ENCODE data around the gene TLE3.

The TLE3 gene

GRCh38 chr15:70083946-70084345, 13.8 kb downstream of the TLE3 start:
- no peak for DNase-seq (ENCODE audit: low read depth in 2 of 2)

- DNase-seq (ENCODE audit: low read depth in 2 of 2) = no peak
These were observed 14.3 kb downstream of the TLE3 start for GRCh38 chr15:70083418-70083817.

DNA sequence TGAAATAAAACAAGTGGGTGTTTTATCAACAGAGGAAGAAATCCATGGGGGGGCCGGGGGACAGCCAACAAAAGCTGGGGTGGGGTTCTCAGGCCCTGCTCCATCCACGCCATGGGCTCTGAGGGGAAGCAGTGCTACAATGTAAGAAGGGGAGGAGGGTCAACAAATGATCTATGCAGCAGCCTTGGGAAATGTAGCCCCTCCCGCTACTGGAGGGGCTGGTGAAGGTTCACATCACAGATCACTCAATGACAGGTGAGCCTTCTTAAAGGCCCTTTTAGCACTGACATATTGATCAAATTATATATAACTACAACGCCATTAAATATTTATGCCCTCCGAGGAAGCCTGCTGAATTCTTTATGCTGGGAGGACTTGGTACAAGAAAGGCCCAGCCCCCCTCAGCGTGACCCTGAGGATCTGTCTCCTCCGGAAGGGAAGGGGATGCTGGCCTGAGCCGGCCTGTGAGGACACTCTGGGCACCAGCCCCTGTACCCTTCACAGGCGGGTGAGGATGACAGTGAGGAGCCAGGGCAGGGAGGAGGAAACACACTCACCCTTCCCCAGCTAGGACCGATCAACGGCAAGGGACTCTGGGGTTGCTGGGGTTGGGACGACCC, 15.3 kb downstream of the TLE3 start:
- DNase-seq (ENCODE audit: low read depth in 2 of 2) = no peak

DNA sequence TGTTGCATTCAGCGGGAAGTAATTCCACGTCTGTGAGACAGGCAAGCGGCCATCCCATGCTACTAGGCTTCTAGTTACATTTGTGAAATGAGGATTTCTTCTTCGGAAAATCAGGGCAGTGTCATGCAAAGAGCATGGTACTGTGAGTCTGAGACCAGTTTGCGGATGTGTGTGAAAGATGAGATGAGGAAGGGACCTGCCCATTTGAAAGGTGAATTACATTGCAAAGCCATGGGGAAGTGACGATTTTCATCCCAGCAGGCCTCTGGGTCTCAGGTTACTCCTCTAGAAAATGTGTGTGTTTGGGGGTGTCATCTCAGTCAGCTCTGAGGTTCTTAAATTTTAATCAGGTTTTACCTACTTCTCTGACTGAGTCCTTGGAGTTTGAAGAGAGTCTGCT, 16.1 kb downstream of the TLE3 start:
- no peak for DNase-seq (ENCODE audit: low read depth in 2 of 2)

DNA sequence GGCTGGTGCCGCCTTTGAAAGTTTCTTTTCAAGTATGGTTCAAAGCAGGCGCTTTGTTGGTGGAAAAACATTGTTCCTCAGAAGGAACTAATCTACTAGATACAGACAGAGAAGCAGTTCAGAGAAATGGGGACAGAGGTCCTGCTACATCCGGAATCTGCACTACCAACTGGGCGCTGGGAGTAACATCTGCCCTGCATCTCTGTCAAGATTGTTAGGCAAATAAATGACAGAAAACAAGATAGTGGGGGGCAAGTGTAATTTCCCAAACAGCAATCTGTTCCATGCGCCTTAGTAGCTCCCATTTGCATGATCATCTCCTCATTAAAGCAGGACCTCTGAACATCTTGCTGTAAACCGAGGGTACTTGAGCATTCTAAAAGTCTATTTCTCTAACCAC, 17.4 kb downstream of the TLE3 start:
- DNase-seq (ENCODE audit: low read depth in 2 of 2) = no peak

DNA sequence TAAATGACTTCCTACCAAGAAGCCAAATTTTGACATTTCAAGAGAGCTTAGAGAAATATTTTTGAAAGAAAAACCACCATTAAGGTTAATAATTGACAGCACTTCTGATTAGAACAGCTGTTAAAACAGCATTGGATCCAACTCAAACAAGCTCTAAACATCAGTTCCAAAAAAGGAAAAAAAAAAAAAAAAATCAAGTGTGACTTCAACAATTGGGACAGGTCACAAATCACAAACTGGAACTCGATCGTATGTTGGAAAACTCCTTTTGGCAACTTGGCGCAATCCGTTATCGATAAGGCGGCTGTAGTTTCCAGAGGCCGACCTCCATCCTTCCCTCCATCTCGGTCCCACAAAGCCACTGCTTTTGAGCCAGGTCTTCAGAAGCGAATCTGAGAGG, 17.8 kb downstream of the TLE3 start:
- DNase-seq (ENCODE audit: low read depth in 2 of 2) = no peak

DNA sequence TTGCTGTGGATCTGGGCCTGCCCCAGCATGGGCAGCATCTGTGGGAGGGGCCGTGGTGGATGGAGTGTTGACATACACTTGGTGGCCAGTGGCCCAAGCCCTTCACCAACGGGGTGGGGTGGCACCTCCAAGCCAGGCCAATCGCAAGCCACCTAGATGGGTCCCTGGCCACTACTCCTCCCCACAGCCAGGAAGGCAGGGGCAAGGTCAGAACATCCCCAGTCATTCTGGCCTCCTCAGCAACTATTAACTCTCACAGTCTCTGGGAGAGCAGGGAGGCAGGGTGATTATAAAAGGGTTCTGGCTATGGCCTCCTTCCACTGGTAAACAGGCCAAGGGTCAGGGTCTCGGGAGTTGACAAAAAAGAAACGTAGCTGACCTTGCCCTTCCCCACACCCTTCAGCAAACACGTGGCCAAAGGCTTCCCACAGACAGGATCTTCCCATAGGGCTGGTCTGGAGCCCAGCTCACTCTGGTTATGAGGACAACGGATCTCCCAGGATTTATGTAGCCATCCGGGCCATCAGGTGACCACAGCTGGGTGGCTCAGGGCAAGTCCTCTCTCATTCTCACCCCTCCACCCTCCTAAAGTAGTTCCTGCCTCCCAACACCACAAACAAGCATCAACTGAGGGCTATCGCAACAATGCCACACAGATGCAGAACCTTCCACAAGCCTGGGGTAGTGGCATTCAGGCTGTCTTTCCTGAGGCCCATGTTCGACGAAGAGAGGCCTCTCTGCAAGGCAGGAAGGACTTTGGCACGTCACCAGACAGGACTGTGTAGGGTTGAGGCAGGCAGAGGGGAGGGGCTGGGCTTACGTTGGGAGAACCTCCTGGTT, 18.9 kb downstream of the TLE3 start:
- no peak for DNase-seq (ENCODE audit: low read depth in 2 of 2)

- no peak for DNase-seq (ENCODE audit: low read depth in 2 of 2)
These were observed 20.2 kb downstream of the TLE3 start for GRCh38 chr15:70077188-70078147.

GRCh38 chr15:70074380-70074779, 23.3 kb downstream of the TLE3 start:
- no peak for DNase-seq (ENCODE audit: low read depth in 2 of 2)

GRCh38 chr15:70072479-70072878, 25.2 kb downstream of the TLE3 start:
- no peak for DNase-seq (ENCODE audit: low read depth in 2 of 2)

GRCh38 chr15:70071799-70072198, 25.9 kb downstream of the TLE3 start:
- no peak for DNase-seq (ENCODE audit: low read depth in 2 of 2)

- no peak for DNase-seq (ENCODE audit: low read depth in 2 of 2)
These were observed 28.0 kb downstream of the TLE3 start for GRCh38 chr15:70069716-70070115.

DNA sequence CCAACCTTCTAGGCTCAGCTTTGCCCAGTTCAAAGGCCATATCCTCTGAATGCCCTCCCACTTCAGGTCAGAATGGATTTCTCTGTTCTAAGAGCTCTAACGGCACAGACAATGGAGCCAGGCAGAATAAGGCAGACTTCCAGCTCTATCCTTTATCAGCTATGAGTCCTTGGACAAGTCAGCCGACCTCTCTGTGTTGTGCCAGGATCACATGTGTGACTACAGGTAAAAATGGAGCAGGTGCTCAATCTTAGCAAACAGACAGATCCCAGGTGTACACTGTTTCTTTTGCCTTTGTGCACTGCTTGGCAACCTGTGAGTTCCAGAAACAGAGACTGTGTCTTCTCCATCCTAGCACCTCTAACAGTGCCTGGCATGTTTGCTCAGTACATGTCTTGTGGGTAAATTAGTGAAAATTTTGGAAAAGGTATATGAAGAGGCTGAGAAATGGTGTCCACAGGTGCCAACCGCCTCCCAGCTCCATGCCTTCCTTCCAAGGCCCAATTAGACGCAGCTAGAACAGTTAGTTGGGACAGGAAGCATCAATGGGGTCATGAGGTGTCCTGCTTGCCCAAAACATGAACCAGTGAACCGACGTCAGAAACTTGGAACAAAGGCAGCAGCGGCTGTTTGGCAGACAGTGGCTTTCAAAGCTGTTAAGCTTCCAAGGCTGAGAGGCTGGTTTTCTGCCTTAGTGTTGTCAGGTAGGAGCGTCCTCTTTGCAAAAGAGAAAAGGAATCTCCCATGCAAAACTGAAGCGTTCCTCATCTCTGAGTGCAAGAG, 28.7 kb downstream of the TLE3 start:
- no peak for DNase-seq (ENCODE audit: low read depth in 2 of 2)

- no peak for DNase-seq (ENCODE audit: low read depth in 2 of 2)
These were observed 30.0 kb downstream of the TLE3 start for GRCh38 chr15:70067681-70068080.

DNA sequence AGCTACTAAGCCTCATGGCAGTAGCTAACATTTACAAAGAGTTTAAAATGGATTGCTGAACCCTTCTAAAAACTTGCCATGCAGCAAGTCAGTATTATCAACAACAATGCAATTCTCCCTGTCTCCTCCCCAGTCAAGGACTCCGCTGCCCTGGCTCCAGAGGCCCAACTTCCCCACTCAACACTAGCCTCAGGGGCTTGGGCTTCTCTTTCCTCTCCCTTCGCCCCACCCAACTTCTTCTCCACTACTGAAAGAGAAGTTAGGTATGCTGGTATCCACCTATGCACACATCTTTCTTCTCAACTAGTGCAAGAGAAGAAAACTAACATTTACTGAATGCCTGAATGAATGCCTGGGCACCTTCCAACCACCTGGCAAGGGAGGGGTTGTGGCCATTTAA, 30.7 kb downstream of the TLE3 start:
- DNase-seq (ENCODE audit: low read depth in 2 of 2) = no peak

DNA sequence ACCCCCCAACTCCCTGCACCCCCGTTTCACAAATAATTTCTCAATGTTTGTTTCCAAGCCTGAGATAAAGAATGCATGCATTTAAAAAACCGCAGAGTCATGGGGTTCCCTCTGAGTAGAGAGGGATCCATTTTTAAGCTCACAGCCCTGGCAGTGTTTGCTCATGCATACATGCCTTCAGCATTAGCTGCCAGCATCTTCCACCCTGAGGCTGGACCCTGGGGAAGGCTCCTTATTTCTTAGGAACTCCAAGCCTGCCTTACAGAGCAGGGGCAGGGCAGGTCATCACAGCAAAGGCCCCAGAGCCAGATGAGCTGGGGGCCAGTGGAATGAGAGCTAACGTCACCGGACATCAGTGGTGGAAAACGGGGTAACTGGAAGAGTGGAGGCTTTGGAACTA, 31.3 kb downstream of the TLE3 start:
- DNase-seq (ENCODE audit: low read depth in 2 of 2) = no peak

DNA sequence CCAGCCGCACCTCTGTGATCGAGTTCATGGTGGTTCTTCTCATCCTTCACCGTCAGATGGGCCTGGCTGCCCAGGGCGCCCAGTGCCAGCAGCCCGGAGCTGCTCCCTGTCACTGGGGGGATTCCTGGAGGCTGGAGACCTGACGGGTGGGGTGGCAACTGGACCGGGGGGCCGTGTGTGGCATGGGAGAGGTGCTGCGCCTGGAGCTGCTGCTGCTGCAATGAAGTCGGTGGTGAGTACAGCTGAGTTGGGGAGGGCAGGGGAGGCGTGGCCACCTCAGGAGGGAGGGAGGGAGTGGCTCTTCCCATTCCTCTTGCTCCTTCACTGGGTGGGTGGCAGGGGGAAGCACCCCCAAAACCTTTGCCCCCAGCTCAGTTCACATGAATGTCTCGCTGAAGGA, 31.7 kb downstream of the TLE3 start:
- no peak for DNase-seq (ENCODE audit: low read depth in 2 of 2)

DNA sequence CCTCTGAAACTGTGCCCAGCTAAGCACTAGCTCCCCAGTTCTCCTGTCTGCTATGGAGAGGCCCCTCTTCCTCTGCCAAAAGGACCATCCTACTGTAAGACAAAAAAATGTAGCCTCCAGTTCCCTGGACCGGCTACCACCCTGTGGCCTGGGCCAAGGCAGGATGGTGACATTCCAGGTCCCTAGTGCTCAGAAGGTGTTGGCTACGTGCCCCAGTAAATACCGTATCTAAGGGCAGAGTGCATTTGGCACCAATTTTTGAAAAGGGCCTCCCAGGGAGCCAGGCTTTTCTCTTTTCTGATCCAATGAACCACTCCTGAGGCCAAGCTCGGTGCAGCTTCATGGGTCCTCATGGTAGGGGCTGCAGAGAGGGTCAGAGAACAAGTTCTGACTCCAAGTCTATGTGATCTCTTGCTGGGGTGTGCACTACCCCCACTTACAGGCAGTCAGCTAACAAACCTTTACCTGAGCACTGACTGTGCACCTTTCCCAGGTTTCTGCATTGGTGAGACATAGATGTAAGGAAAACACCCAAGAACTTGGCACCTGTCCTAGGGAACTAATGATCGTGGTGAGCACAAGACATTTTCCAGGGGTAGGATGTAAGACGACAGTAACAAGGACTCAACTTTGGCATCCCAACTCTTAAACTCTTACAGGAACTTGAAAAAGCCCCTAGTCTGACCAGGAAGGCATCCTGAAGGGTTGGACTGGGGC, 32.6 kb downstream of the TLE3 start:
- no peak for DNase-seq (ENCODE audit: low read depth in 2 of 2)

- no peak for DNase-seq (ENCODE audit: low read depth in 2 of 2)
These were observed 33.3 kb downstream of the TLE3 start for GRCh38 chr15:70064441-70064840.

GRCh38 chr15:70063980-70064379, 33.7 kb downstream of the TLE3 start:
- DNase-seq (ENCODE audit: low read depth in 2 of 2) = no peak
